Measurements from ENCODE around the gene ALDH6A1. TPM values are rescaled to one million over a fixed set of nuclear protein-coding genes. Genes with fewer than 3 reads are reported as not detected.

ALDH6A1 gene
- total RNA-seq, 1 donor from 2014 or later = 67.2 TPM

DNA sequence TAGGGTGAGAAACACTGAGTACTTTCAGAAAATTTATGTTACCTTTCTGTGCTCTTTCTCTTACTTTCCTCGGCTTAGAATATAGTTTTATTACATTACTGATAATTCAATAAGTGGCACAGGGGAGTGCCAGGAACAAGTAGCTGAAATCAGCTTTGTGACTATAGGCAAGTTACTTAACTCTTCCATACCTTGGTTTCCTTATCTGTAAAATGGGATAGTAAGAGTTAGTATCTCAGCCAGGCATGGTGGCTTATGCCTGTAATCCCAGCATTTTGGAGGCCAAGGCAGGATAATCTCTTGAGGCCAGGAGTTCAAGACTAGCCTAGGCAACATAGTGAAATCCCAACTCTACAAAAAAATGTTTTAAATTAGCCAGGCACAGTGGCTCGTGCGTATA is 49.7 kb downstream of the ALDH6A1 start:
- Mint-ChIP-seq H3K27me3 (no peaks in the 10 kb centered on the region), H3K36me3 (no peaks in the 10 kb centered on the region), H3K4me3 (no peak overlapping the region), H3K4me1 (ENCODE audit: unreplicated experiment) (no peaks in the 10 kb centered on the region), H3K9me3 (no peaks in the 10 kb centered on the region), H3K27ac (no peak overlapping the region)
- TF ChIP-seq, protein P1, sequence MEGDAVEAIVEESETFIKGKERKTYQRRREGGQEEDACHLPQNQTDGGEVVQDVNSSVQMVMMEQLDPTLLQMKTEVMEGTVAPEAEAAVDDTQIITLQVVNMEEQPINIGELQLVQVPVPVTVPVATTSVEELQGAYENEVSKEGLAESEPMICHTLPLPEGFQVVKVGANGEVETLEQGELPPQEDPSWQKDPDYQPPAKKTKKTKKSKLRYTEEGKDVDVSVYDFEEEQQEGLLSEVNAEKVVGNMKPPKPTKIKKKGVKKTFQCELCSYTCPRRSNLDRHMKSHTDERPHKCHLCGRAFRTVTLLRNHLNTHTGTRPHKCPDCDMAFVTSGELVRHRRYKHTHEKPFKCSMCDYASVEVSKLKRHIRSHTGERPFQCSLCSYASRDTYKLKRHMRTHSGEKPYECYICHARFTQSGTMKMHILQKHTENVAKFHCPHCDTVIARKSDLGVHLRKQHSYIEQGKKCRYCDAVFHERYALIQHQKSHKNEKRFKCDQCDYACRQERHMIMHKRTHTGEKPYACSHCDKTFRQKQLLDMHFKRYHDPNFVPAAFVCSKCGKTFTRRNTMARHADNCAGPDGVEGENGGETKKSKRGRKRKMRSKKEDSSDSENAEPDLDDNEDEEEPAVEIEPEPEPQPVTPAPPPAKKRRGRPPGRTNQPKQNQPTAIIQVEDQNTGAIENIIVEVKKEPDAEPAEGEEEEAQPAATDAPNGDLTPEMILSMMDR (conservative IDR thresholded peaks at IDR 0.05) = no peak
- no peak for DNase-seq (ENCODE audit: extremely low spot score, unreplicated experiment)

DNA sequence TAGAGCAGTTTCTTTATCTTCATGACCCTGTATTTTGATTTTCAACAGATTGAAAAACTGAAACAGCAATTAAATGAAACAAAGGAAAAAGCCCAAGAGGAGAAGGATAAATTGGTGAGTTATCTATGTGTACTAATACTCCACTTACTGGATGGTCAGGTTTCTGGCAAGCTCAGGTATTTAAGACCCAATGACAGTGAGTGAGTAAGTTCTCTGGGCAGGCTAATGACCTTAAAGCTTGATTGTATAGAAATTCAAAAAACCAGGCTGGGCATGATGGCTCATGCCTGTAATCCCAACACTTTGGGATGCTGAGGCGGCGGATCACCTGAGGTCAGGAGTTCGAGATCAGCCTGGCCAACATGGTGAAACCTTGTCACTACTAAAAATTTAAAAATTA is 55.1 kb downstream of the ALDH6A1 start:
- DNase-seq (ENCODE audit: extremely low spot score, unreplicated experiment) = no peak
- Mint-ChIP-seq H3K27me3 (no peaks in the 10 kb centered on the region), H3K27ac (no peak overlapping the region), H3K36me3 (no peaks in the 10 kb centered on the region), H3K9me3 (no peaks in the 10 kb centered on the region), H3K4me3 (no peak overlapping the region), H3K4me1 (ENCODE audit: unreplicated experiment) (no peaks in the 10 kb centered on the region)
- TF ChIP-seq, protein P1 (conservative IDR thresholded peaks at IDR 0.05) = no peak

DNA sequence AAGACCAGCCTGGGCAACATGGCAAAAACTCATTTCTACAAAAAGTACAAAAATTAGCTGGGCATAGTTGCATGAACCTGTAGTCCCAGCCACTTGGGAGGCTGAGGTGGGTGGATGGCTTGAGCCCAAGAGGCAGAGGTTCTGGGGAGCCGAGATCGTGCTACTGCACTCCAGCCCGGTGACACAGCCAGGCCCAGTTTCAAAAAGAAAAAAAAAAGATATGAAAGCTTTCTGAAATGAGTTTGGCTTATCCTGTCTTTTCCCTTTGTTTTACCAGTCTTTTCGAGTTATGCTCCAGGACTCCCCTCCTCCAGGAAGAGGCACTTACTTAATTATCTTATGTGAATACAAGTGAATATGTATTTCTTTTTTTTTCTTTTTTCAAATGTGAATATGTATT is 61.9 kb downstream of the ALDH6A1 start:
- Mint-ChIP-seq H3K36me3 (no peaks in the 10 kb centered on the region), H3K9me3 (no peaks in the 10 kb centered on the region), H3K27ac (no peak overlapping the region), H3K4me1 (ENCODE audit: unreplicated experiment) (no peaks in the 10 kb centered on the region), H3K4me3 (no peak overlapping the region), H3K27me3 (no peaks in the 10 kb centered on the region)
- no peak for DNase-seq (ENCODE audit: extremely low spot score, unreplicated experiment)
- TF ChIP-seq, protein P1 (conservative IDR thresholded peaks at IDR 0.05) = no peak

DNA sequence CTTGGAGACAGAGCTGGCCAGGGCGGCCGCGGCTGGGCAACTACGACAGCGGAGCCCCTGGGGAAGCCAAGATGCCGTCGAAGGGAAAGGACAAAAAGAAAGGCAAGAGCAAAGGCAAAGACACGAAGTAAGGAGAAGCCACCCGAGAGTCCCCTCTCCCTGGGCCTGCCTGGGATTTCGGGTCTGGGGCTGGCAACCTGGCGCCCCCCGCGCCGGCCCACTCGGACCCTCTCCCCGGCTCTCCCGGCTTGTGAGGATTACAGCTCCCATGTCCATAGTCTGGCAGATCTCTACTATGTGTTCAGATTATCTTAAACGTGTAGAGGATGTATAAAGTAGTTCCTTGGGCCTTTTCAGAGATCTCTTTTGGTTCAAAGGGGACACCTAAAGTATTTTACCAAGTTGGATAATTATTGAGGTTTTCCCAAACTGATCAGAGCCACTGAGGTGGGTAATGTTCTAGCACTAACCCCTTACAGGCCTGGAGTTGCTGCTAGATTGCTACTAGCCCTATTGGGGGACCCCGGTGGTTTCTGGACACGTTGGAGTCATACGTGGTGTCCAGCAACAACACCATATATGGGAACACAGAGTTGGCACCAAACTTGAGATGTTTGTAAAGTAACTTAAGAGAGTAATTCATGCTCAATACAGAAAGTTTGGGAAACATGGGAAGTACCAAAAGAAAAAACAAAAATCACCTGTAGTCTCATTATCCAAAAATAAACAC is 64.7 kb downstream of the ALDH6A1 start:
- H3K27ac Mint-ChIP-seq = peak overlapping the region; percentile 99

DNA sequence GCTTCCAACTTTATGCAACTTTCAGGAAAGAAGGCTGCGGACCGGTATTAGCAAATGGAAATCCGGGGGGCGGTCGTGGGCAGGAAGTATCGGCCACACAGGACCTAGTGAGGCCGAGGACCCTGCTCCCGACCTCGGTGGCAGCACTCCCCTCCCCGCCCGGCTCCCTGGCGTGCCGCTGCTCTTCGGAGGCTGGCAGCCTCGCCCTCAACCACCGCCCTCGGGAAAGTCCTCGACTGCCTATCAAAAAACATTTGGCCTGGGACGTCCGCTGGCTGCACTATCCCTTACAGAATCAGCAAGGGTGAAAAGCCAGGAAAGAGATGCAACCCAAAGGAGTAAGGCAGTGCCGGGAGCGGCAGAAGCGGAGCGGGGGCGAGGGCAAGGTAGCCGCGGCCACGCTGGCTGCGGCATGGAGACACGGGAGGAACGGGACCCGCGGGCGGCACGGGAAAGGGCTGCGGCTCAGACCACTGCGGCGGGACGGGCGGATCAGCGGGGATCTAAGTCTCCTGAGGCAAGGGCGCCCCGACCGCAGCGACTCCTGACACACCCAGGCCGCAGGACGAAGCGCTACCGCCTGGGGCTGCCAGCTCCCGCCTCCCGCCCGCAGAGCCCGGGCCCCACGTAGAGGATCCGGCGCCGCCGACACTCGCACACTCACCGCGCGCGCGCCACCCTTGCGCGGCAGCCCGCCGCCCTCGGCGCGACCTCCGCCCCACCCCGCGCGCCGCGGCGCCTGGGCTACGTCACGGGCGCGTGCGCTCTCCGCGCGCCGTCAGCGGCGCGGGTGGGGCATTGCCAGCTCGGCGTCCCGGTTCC is 65.5 kb downstream of the ALDH6A1 start, which contains the start of the genes BBOF1 and ENTPD5:
TSS of gene BBOF1 (plus strand) at position 764 of the 822 bp plus-strand sequence. CDS start 130 bp downstream, outside the sequence.
TSS of gene ENTPD5 (minus strand) at position 703 of the 822 bp plus-strand sequence. CDS start 31,186 bp downstream, outside the sequence.
- Mint-ChIP-seq H3K27me3 (no peaks in the 10 kb centered on the region), H3K4me1 (ENCODE audit: unreplicated experiment) (no peaks in the 10 kb centered on the region), H3K27ac (peak within 1 kb of the TSS; percentile 99), H3K4me3 (peak within 1 kb of the TSS; percentile 95), H3K9me3 (no peaks in the 10 kb centered on the region), H3K36me3 (no peaks in the 10 kb centered on the region)
- peak; percentile 89 for DNase-seq (ENCODE audit: extremely low spot score, unreplicated experiment)
- TF ChIP-seq, protein P1 (conservative IDR thresholded peaks at IDR 0.05) = peak; percentile 15

More for the DNA sequence above, 64.7 kb downstream of the ALDH6A1 start:
- Mint-ChIP-seq H3K4me3 (peak overlapping the region; percentile 94), H3K9me3 (no peaks in the 10 kb centered on the region), H3K4me1 (ENCODE audit: unreplicated experiment) (no peaks in the 10 kb centered on the region), H3K27me3 (no peaks in the 10 kb centered on the region), H3K36me3 (no peaks in the 10 kb centered on the region)
- no peak for DNase-seq (ENCODE audit: extremely low spot score, unreplicated experiment)
- TF ChIP-seq, protein P1 (conservative IDR thresholded peaks at IDR 0.05) = no peak
